Chondrocyte (in vitro differentiated cells): Measurements from ENCODE around the gene PTPRG. TPM values are rescaled to one million over a fixed set of nuclear protein-coding genes. Genes with fewer than 3 reads are reported as not detected.

Experiments
- DNase-seq: peaks from one replicate; pipeline ENCODE4 v3.0.0; 2021; ENCODE audit warnings: mixed read lengths, low spot score
- H3K27ac Mint-ChIP-seq: one replicate; pipeline ENCODE4 v1.8.0; 2021; ENCODE audit warnings: mild to moderate bottlenecking, moderate library complexity, mixed read lengths; ENCODE audit not compliant: unreplicated experiment
- H3K27me3 Mint-ChIP-seq: 2 replicates; pipeline ENCODE4 v1.8.0; 2021; ENCODE audit warnings: low read depth, mixed read lengths
- H3K36me3 Mint-ChIP-seq: 2 replicates; pipeline ENCODE4 v1.8.0; 2021; ENCODE audit warnings: low read depth, mixed read lengths
- H3K4me1 Mint-ChIP-seq: 2 replicates; pipeline ENCODE4 v1.8.0; 2021; ENCODE audit warnings: low read depth, mild to moderate bottlenecking, mixed read lengths
- H3K4me3 Mint-ChIP-seq: one replicate; pipeline ENCODE4 v1.8.0; 2021; ENCODE audit warnings: mild to moderate bottlenecking, moderate library complexity, mixed read lengths; ENCODE audit not compliant: unreplicated experiment
- H3K9me3 Mint-ChIP-seq: 2 replicates; pipeline ENCODE4 v1.8.0; 2021; ENCODE audit warnings: low read depth, mixed read lengths
- CTCF ChIP-seq: fragments of 200-600 bp; sonication (generic); IDR thresholded peaks from 2 replicates; pipeline ENCODE4 v1.5.0; 2021; ENCODE audit warnings: antibody characterized with exemption, mild to moderate bottlenecking, moderate library complexity
- total RNA-seq: library from RNA; stranded (reverse); gene quantifications from 3 replicates; pipeline ENCODE4 v1.2.1, GENCODE V29; 2021

The PTPRG gene
- total RNA-seq, 1 donor from 2014 or later, result 45.5 TPM

DNA sequence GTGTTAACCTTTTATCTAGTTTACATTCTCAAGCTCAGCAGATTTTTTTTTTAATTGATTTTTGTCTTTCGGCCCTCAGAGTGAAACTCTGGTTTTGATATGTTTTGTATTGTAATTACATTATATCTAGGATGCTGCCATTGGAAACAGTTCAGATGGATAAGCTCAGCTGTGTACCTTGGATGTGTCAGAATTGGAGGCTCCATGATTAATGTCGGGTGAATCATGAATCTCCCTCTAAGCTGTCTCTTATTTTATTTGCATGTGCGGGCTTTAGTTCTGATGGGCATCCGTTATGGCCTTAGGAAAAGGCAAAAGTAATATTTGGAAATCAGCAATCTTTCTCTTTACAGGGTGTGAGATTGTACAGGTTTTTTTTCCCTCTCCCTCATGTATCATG, 4.2 kb downstream of the PTPRG start:
- no peak for DNase-seq
- TF ChIP-seq CTCF, result no peak
- Mint-ChIP-seq H3K4me3 (peak overlapping the region; percentile 17), H3K9me3 (no peaks in the 10 kb centered on the region), H3K27ac (no peak overlapping the region), H3K36me3 (no peaks in the 10 kb centered on the region), H3K27me3 (no peaks in the 10 kb centered on the region), H3K4me1 (peaks cover 38% of the 10 kb centered on the region)

GRCh38 chr3:61568127-61568526, 6.8 kb downstream of the PTPRG start:
- DNase-seq, result no peak
- Mint-ChIP-seq H3K4me1 (peaks cover 61% of the 10 kb centered on the region), H3K9me3 (no peaks in the 10 kb centered on the region), H3K36me3 (no peaks in the 10 kb centered on the region), H3K4me3 (no peak overlapping the region), H3K27me3 (no peaks in the 10 kb centered on the region), H3K27ac (no peak overlapping the region)
- TF ChIP-seq CTCF, result no peak

DNA sequence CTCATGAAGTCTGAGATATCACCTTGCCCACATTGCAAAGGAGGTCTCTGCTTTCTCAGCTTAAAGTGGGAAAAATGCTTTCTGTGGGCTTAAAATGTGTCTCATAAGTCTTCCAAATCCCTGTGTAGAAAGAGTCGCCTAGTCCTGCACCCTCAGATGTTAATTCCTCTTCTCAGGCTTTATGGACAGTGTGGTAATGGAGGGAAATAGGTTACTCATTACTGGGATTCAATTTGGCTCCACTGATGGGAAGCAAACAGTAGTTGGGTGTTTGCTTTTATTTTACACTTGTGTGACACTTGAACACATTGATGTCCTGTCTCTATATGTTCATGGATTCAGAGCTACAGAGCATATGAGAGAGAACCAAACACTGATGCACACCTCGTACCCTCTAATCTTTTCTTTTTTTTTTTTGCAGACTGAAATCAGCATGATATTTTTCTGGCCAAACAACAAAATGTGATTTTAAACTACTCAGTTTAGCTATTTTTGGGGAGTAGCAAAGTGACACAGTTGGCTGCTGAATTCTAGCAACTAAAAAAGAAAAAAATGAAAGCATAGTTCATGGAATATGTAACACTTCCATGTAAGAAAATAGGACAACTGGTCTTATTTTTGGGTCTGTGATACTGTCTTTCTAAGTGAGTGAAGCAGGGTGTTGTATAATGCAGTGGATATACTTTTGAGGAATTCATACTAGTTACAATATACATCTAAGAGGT, 8.6 kb downstream of the PTPRG start:
- no peak for DNase-seq
- Mint-ChIP-seq H3K27ac (no peak overlapping the region), H3K4me1 (peaks cover 61% of the 10 kb centered on the region), H3K27me3 (no peaks in the 10 kb centered on the region), H3K9me3 (peaks cover 5% of the 10 kb centered on the region), H3K4me3 (no peak overlapping the region), H3K36me3 (no peaks in the 10 kb centered on the region)
- TF ChIP-seq CTCF, result no peak

- no peak for TF ChIP-seq CTCF
- no peak for DNase-seq
- Mint-ChIP-seq H3K9me3 (peaks cover 5% of the 10 kb centered on the region), H3K27me3 (no peaks in the 10 kb centered on the region), H3K4me3 (no peak overlapping the region), H3K36me3 (no peaks in the 10 kb centered on the region), H3K27ac (peak overlapping the region; percentile 30), H3K4me1 (peaks cover 58% of the 10 kb centered on the region)
Observed at GRCh38 chr3:61570813-61571212, 9.4 kb downstream of the PTPRG start.

GRCh38 chr3:61571516-61572336, 10.4 kb downstream of the PTPRG start:
- Mint-ChIP-seq H3K9me3 (peaks cover 5% of the 10 kb centered on the region), H3K27ac (peak overlapping the region; percentile 80), H3K27me3 (no peaks in the 10 kb centered on the region), H3K36me3 (no peaks in the 10 kb centered on the region), H3K4me3 (no peak overlapping the region), H3K4me1 (peaks cover 63% of the 10 kb centered on the region)
- DNase-seq, result no peak
- TF ChIP-seq CTCF, result no peak
